CD4-positive, alpha-beta memory T cell (primary cell): ENCODE measurements around the gene RAB8B. TPM values are rescaled to one million over a fixed set of nuclear protein-coding genes. Genes with fewer than 3 reads are reported as not detected.

ENCODE experiments used
- CTCF ChIA-PET: fragments of 350-600 bp; sonication (Branson Sonifier 250); formaldehyde crosslinking; loops from one replicate; lab custom pipeline; 2021; ENCODE audit warnings: inconsistent platforms; ENCODE audit not compliant: partially characterized antibody; lab: Charles Lee
- POLR2A ChIA-PET: fragments of 350-600 bp; sonication (Branson Sonifier 250); formaldehyde crosslinking; loops from one replicate; lab custom pipeline; 2021; ENCODE audit not compliant: partially characterized antibody; lab: Charles Lee
- DNase-seq, 5 donors: peaks; one replicate each; pipeline versions ENCODE4 v3.0.0 to v3.0.0-alpha.2; 2020 to 2022; ENCODE audit warnings: mixed read lengths in 1 of 5
- H3K27ac ChIP-seq: one replicate; pipeline ENCODE4 v1.7.0; 2013; ENCODE audit warnings: low read depth, low read length
- H3K27me3 ChIP-seq: 2 replicates; pipeline ENCODE4 v1.7.0; 2013; ENCODE audit warnings: mild to moderate bottlenecking, low read length, moderate library complexity; ENCODE audit not compliant: insufficient read depth
- H3K36me3 ChIP-seq: 2 replicates; pipeline ENCODE4 v1.7.0; 2013; ENCODE audit warnings: mild to moderate bottlenecking, low read length, moderate library complexity; ENCODE audit not compliant: insufficient read depth
- H3K4me1 ChIP-seq: 2 replicates; pipeline ENCODE4 v1.7.0; 2013; ENCODE audit warnings: mild to moderate bottlenecking, low read length, moderate library complexity; ENCODE audit not compliant: insufficient read depth
- H3K4me3 ChIP-seq, 2 donors: one replicate each; pipeline ENCODE4 v1.7.0; 2013; ENCODE audit warnings: low read length in 2 of 2, mild to moderate bottlenecking in 1 of 2
- H3K9me3 ChIP-seq, 2 donors: one replicate each; pipeline ENCODE4 v1.7.0; 2013; ENCODE audit warnings: low read length in 2 of 2, control low read depth in 1 of 2; ENCODE audit not compliant: control insufficient read depth in 1 of 2
- H3K27ac Mint-ChIP-seq, 7 donors: one replicate each; pipeline ENCODE4 v1.8.0; 2020 to 2021; ENCODE audit warnings: mixed read lengths in 7 of 7, mild to moderate bottlenecking in 6 of 7, inconsistent platforms in 3 of 7, moderate library complexity in 3 of 7
- H3K27me3 Mint-ChIP-seq, 2 donors: one replicate each; pipeline ENCODE4 v1.8.0; 2020 to 2021; ENCODE audit warnings: mixed read lengths in 2 of 2
- H3K36me3 Mint-ChIP-seq, 2 donors: one replicate each; pipeline ENCODE4 v1.8.0; 2020 to 2021; ENCODE audit warnings: mixed read lengths in 2 of 2, inconsistent platforms in 1 of 2, mild to moderate bottlenecking in 1 of 2
- H3K4me1 Mint-ChIP-seq, 4 donors: one replicate each; pipeline ENCODE4 v1.8.0; 2020 to 2021; ENCODE audit warnings: mixed read lengths in 4 of 4, mild to moderate bottlenecking in 1 of 4
- H3K4me3 Mint-ChIP-seq, 8 donors: one replicate each; pipeline ENCODE4 v1.8.0; 2020 to 2021; ENCODE audit warnings: mixed read lengths in 8 of 8, mild to moderate bottlenecking in 7 of 8, moderate library complexity in 6 of 8, inconsistent platforms in 3 of 8
- H3K9me3 Mint-ChIP-seq, 8 donors: one replicate each; pipeline ENCODE4 v1.8.0; 2020 to 2021; ENCODE audit warnings: mixed read lengths in 8 of 8, mild to moderate bottlenecking in 5 of 8, inconsistent platforms in 3 of 8, moderate library complexity in 1 of 8
- intact Hi-C: fragments of 100-400 bp; cut with micrococcal nuclease; formaldehyde crosslinking; loops from one replicate; pipeline ENCODE4 v1.15.1; 2023
- polyA plus RNA-seq, 2 donors: library from polyadenylated mRNA; unstranded; fragments of 300-500 nt; fragmentation: Illumina TruSeq; gene quantifications; one replicate each; pipeline ENCODE4 v1.2.3, GENCODE V29; 2021
- total RNA-seq, 2 experiments: library from RNA; stranded (reverse); gene quantifications; one replicate each; pipeline ENCODE4 v1.2.3, GENCODE V29; 2021

The RAB8B gene
- total RNA-seq (10 to 100 TPM; 86.0 to 86.4 TPM), polyA plus RNA-seq (10 to 100 TPM; 35.1 to 58.3 TPM)

- Mint-ChIP-seq H3K9me3 (no peaks in the 10 kb centered on the region), H3K27me3 (no peaks in the 10 kb centered on the region), H3K4me3 (peak within 1 kb of the TSS; percentile 95 to 99 (median 98)), H3K27ac (peak within 1 kb of the TSS; percentile 87 to 100 (median 98)), H3K4me1 (peaks cover 37 to 56% (median 44%) of the 10 kb centered on the region in 4 donors), H3K36me3 (peaks cover 0 to 20% of the 10 kb centered on the region in 2 donors)
- POLR2A ChIA-PET = interaction anchor here (0.5 to 1.9 kb wide), 14 partner anchors 8 to 401 kb away, joined by 3 to 12 read pairs (median 3); partner anchors contain the start of genes APH1B and RPS27L
- DNase-seq = peak; percentile 92 to 96 (median 93)
- intact Hi-C loops = loop anchor here (1.0 to 10.0 kb wide), 3 partner anchors 32 to 216 kb away; partner anchors contain the start of genes LACTB and RPS27L
- H3K36me3 ChIP-seq = no peaks in the 10 kb centered on the region
- H3K4me3 ChIP-seq = peak within 1 kb of the TSS; percentile 75 to 80
- H3K27ac ChIP-seq = peak within 1 kb of the TSS; percentile 93
- no peaks in the 10 kb centered on the region for H3K9me3 ChIP-seq
- H3K27me3 ChIP-seq = no peaks in the 10 kb centered on the region
- peaks cover 44% of the 10 kb centered on the region for H3K4me1 ChIP-seq
- CTCF ChIA-PET = interaction anchor here (1.1 kb wide), 1 partner anchor 89 kb away, joined by 4 read pairs; no protein-coding TSS in a partner anchor
Observed at GRCh38 chr15:63188926-63189871, at the start of gene RAB8B. RAB8B (plus strand) TSS chr15:63189606; CDS start chr15:63189625, 19 bp downstream.

DNA sequence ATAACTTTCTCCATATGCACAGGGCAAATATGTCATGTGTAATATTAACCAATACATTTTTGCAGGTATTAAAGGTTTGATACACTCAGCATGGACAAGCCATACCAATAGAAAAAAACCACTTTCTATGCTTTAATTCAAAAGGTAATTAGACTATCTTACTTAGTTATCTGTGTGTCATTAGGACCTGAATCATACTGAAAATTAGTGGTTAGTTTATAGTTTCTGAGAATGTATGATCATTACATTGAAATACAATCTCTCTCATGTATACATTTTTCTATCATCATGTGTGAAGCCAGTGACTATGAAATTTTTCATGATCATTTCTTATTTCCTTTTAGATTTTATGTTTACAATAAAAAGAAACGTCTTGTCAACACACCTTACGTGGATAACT lies 48.5 kb upstream of the RAB8B start:
- Histone ChIP-seq H3K4me3 (no peak overlapping the region), H3K27me3 (no peaks in the 10 kb centered on the region), H3K27ac (no peak overlapping the region), H3K36me3 (no peaks in the 10 kb centered on the region), H3K4me1 (no peaks in the 10 kb centered on the region), H3K9me3 (no peaks in the 10 kb centered on the region)
- H3K27ac Mint-ChIP-seq = no peak overlapping the region
- H3K27me3 Mint-ChIP-seq = no peaks in the 10 kb centered on the region
- no peak for DNase-seq
- ChIA-PET CTCF (no interaction called here), POLR2A (no interaction called here)
- peaks cover 9 to 13% of the 10 kb centered on the region in 2 donors for H3K36me3 Mint-ChIP-seq
- no peaks in the 10 kb centered on the region for H3K4me1 Mint-ChIP-seq
- intact Hi-C loops = no loop called here
- H3K4me3 Mint-ChIP-seq = no peak overlapping the region
- no peaks in the 10 kb centered on the region for H3K9me3 Mint-ChIP-seq

DNA sequence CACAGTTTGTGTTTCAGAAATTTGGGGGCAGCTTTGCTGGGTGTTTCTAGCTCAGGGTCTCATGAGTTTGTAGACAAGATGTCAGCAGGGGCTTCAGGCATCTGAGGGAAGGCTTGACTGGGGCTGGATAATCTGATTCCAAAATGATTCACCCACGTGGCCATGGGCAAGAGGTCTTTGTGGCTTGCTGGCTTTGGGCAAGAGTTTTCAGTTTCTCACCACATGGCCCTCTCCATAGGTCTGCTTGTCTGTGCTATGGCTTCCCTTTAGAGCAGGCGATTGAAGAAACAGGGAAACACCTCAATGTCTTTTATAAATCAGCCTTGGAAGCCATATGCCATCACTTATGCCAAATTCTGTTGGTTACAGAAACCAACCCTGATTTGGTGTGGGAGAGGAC lies 44.0 kb upstream of the RAB8B start:
- H3K27me3 Mint-ChIP-seq = no peaks in the 10 kb centered on the region
- Histone ChIP-seq H3K4me1 (no peaks in the 10 kb centered on the region), H3K36me3 (no peaks in the 10 kb centered on the region), H3K9me3 (no peaks in the 10 kb centered on the region), H3K27ac (no peak overlapping the region), H3K4me3 (no peak overlapping the region), H3K27me3 (no peaks in the 10 kb centered on the region)
- ChIA-PET POLR2A (no interaction called here), CTCF (no interaction called here)
- no peak overlapping the region for H3K4me3 Mint-ChIP-seq
- DNase-seq = no peak
- peaks cover 0 to 7% (median 5%) of the 10 kb centered on the region in 4 donors for H3K4me1 Mint-ChIP-seq
- no peaks in the 10 kb centered on the region for H3K9me3 Mint-ChIP-seq
- intact Hi-C loops = no loop called here
- peaks cover 19 to 21% of the 10 kb centered on the region in 2 donors for H3K36me3 Mint-ChIP-seq
- H3K27ac Mint-ChIP-seq = peak overlapping the region in 2 of 7 donors; percentile 32 to 58

DNA sequence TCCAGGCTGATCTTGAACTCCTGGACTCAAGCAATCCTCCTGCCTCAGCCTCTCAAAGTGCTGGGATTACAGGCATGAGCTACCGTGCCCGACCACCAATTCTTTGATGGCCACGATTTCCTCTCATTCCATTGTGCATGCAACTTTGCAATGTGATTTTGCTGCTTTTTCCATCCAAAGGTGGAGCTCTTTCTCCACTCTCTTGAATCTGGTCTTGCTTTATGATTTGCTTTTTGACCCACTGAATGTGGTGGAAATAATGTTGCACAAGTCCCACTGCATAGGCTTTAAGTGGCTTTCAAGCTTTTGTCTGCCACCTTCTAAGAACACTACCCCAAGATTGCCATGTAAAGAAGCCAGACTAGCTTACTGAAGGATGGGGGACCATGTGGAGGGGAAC lies 42.7 kb upstream of the RAB8B start:
- no peak overlapping the region for H3K4me3 Mint-ChIP-seq
- H3K27ac Mint-ChIP-seq = peak overlapping the region in 1 of 7 donors; percentile 42
- DNase-seq = no peak
- peaks cover 14 to 23% of the 10 kb centered on the region in 2 donors for H3K36me3 Mint-ChIP-seq
- H3K9me3 ChIP-seq = no peaks in the 10 kb centered on the region
- H3K4me1 Mint-ChIP-seq = peaks cover 0 to 7% (median 5%) of the 10 kb centered on the region in 4 donors
- H3K27ac ChIP-seq = no peak overlapping the region
- ChIA-PET POLR2A (interaction anchor here (1.6 to 3.1 kb wide), 2 partner anchors 10 to 47 kb away, joined by 4 to 24 read pairs; partner anchors contain the start of gene RPS27L), CTCF (interaction anchor here (0.7 to 1.3 kb wide), 5 partner anchors 9 to 320 kb away, joined by 3 read pairs; no protein-coding TSS in a partner anchor)
- no peaks in the 10 kb centered on the region for H3K9me3 Mint-ChIP-seq
- no peaks in the 10 kb centered on the region for H3K36me3 ChIP-seq
- H3K4me3 ChIP-seq = no peak overlapping the region
- H3K4me1 ChIP-seq = no peaks in the 10 kb centered on the region
- H3K27me3 ChIP-seq = no peaks in the 10 kb centered on the region
- no peaks in the 10 kb centered on the region for H3K27me3 Mint-ChIP-seq
- intact Hi-C loops = no loop called here

DNA sequence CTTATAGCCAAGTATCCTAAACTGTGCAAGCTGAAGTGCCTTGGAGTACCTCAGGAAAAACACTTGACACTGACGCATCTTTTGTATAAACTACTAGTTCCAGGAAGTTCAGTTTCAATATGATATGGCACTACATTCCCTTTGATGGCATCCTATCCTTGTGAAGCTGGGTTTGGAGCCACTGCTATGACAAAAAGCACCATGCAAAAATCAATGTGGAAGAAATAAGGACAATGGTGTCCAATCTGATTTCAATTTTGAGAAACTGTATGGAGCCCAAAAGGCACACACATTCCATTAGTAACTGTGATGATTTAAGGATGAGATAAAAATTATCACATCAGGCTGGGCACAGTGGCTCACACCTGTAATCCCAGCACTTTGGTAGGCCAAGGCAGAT lies 37.7 kb upstream of the RAB8B start:
- intact Hi-C loops = no loop called here
- Mint-ChIP-seq H3K27me3 (no peaks in the 10 kb centered on the region), H3K9me3 (no peaks in the 10 kb centered on the region), H3K4me1 (peaks cover 18 to 27% (median 22%) of the 10 kb centered on the region in 4 donors), H3K27ac (no peak overlapping the region), H3K4me3 (no peak overlapping the region), H3K36me3 (peaks cover 17 to 39% of the 10 kb centered on the region in 2 donors)
- Histone ChIP-seq H3K4me3 (no peak overlapping the region), H3K27me3 (no peaks in the 10 kb centered on the region), H3K4me1 (peaks cover 22% of the 10 kb centered on the region), H3K9me3 (no peaks in the 10 kb centered on the region), H3K27ac (no peak overlapping the region), H3K36me3 (peaks cover 7% of the 10 kb centered on the region)
- POLR2A ChIA-PET = interaction anchor here (0.7 kb wide), 1 partner anchor 44 kb away, joined by 3 read pairs; no protein-coding TSS in a partner anchor
- no peak for DNase-seq
- CTCF ChIA-PET = no interaction called here

GRCh38 chr15:63155486-63155885 lies 33.9 kb upstream of the RAB8B start:
- H3K9me3 ChIP-seq = no peaks in the 10 kb centered on the region
- peaks cover 29% of the 10 kb centered on the region for H3K4me1 ChIP-seq
- H3K27ac Mint-ChIP-seq = peak overlapping the region in 3 of 7 donors; percentile 65 to 81 (median 81)
- no peaks in the 10 kb centered on the region for H3K9me3 Mint-ChIP-seq
- POLR2A ChIA-PET = interaction anchor here (1.2 to 4.0 kb wide), 5 partner anchors 8 to 91 kb away, joined by 3 to 96 read pairs (median 21); no protein-coding TSS in a partner anchor
- H3K4me1 Mint-ChIP-seq = peaks cover 14 to 32% (median 24%) of the 10 kb centered on the region in 4 donors
- no peaks in the 10 kb centered on the region for H3K27me3 Mint-ChIP-seq
- H3K4me3 ChIP-seq = no peak overlapping the region
- H3K36me3 Mint-ChIP-seq = peaks cover 10 to 37% of the 10 kb centered on the region in 2 donors
- intact Hi-C loops = loop anchor here (5.0 kb wide), 1 partner anchor 247 kb away; no protein-coding TSS in a partner anchor
- peak overlapping the region; percentile 39 to 100 (median 99) for H3K4me3 Mint-ChIP-seq
- no peaks in the 10 kb centered on the region for H3K27me3 ChIP-seq
- no peak overlapping the region for H3K27ac ChIP-seq
- no peak for DNase-seq
- CTCF ChIA-PET = interaction anchor here (1.0 kb wide), 1 partner anchor 11 kb away, joined by 3 read pairs; no protein-coding TSS in a partner anchor
- H3K36me3 ChIP-seq = peaks cover 7% of the 10 kb centered on the region
